NCI-H1930 (cell line): ENCODE data around the gene KIAA2012.
"Not testable (repeated sequence)": the region's sequence is repeated elsewhere in the genome, so short reads cannot be mapped to it uniquely, and the experiment has no call there.

Experiments used
- DNase-seq, 2 experiments: peaks; one replicate each; lab custom pipeline; 2025; lab: John Stamatoyannopoulos, UW

Gene KIAA2012

GRCh38 chr2:202116691-202117090 is 43.6 kb downstream of the KIAA2012 start:
- DNase-seq, result no peak

GRCh38 chr2:202118168-202118567 is 45.1 kb downstream of the KIAA2012 start:
- DNase-seq, result no peak

- DNase-seq, result no peak
Observed at GRCh38 chr2:202120828-202121227, 47.8 kb downstream of the KIAA2012 start.

- DNase-seq, result no peak
Observed at GRCh38 chr2:202121532-202122162, 48.6 kb downstream of the KIAA2012 start.

- DNase-seq, result no peak
Observed at GRCh38 chr2:202122163-202122540, 49.1 kb downstream of the KIAA2012 start.

GRCh38 chr2:202122980-202123720 is 50.1 kb downstream of the KIAA2012 start:
- DNase-seq, result peak; percentile 23 to 57

- no peak for DNase-seq
Observed at GRCh38 chr2:202124286-202124685, 51.2 kb downstream of the KIAA2012 start.

GRCh38 chr2:202127687-202128331 is 54.8 kb downstream of the KIAA2012 start:
- DNase-seq, result no peak

- no peak for DNase-seq
Observed at GRCh38 chr2:202129841-202130240, 56.8 kb downstream of the KIAA2012 start.

- DNase-seq, result no peak
Observed at GRCh38 chr2:202133200-202133908, 60.3 kb downstream of the KIAA2012 start.

GRCh38 chr2:202133909-202134265 is 60.8 kb downstream of the KIAA2012 start:
- DNase-seq, result no peak

- no peak for DNase-seq
Observed at GRCh38 chr2:202135091-202135874, 62.2 kb downstream of the KIAA2012 start.

- not testable (repeated sequence) for DNase-seq
Observed at GRCh38 chr2:202136039-202136438, 63.0 kb downstream of the KIAA2012 start.

GRCh38 chr2:202136526-202136925 is 63.5 kb downstream of the KIAA2012 start:
- DNase-seq, result no peak

- no peak for DNase-seq
Observed at GRCh38 chr2:202140522-202141252, 67.6 kb downstream of the KIAA2012 start.

- DNase-seq, result no peak
Observed at GRCh38 chr2:202141329-202141947, 68.4 kb downstream of the KIAA2012 start.

GRCh38 chr2:202142540-202142939 is 69.5 kb downstream of the KIAA2012 start:
- no peak for DNase-seq

- DNase-seq, result no peak
Observed at GRCh38 chr2:202147775-202148174, 74.7 kb downstream of the KIAA2012 start.

- DNase-seq, result no peak
Observed at GRCh38 chr2:202148515-202149154, 75.6 kb downstream of the KIAA2012 start.

GRCh38 chr2:202149155-202149762 is 76.2 kb downstream of the KIAA2012 start:
- no peak for DNase-seq
